K562 (cell line): ENCODE measurements around the gene CRYBA4. TPM values are rescaled to one million over a fixed set of nuclear protein-coding genes. Genes with fewer than 3 reads are reported as not detected.

Experiments used
- ATF7 ChIP-seq: fragments of 450-650 bp; IDR thresholded peaks from 2 replicates; pipeline ENCODE4 v1.7.1; 2014; ENCODE audit warnings: mild to moderate bottlenecking, moderate library complexity
- BMI1 ChIP-seq: fragments of 150-350 bp; IDR thresholded peaks from 2 replicates; pipeline ENCODE4 v1.6.1; 2014; ENCODE audit warnings: low read length
- BRD4 ChIP-seq: fragments of 200-600 bp; sonication (generic); IDR thresholded peaks from 2 replicates; pipeline ENCODE4 v1.6.1; 2017; ENCODE audit warnings: inconsistent platforms
- E2F3 ChIP-seq: fragments of 250-450 bp; sonication (Bioruptor Pico); IDR thresholded peaks from 2 replicates; pipeline ENCODE4 v1.4.0; 2020; ENCODE audit warnings: mild to moderate bottlenecking
- EP300 ChIP-seq: IDR thresholded peaks from 2 replicates; pipeline ENCODE4 v1.6.1; 2012; ENCODE audit warnings: low read length, improper control_type of control experiment
- HCFC1 ChIP-seq: IDR thresholded peaks from 2 replicates; pipeline ENCODE4 v1.6.1; 2012; ENCODE audit warnings: low read depth, low read length, improper control_type of control experiment
- HDAC1 ChIP-seq, 2 experiments: fragments of 450-650 bp; IDR thresholded peaks; 2 replicates each; pipeline ENCODE4 v1.6.1; 2016 to 2017; ENCODE audit warnings: inconsistent platforms in 1 of 2, mild to moderate bottlenecking in 1 of 2, moderate library complexity in 1 of 2
- HIVEP1 ChIP-seq: fragments of 250-450 bp; sonication (Bioruptor Pico); IDR thresholded peaks from 2 replicates; pipeline ENCODE4 v1.4.0; 2020; ENCODE audit warnings: mild to moderate bottlenecking
- HMGN3 ChIP-seq: IDR thresholded peaks from 2 replicates; pipeline ENCODE4 v1.6.1; 2011; ENCODE audit warnings: borderline replicate concordance, low read depth, mild to moderate bottlenecking, mixed read lengths, low read length; ENCODE audit not compliant: insufficient read length; ENCODE audit errors: extremely low read depth
- KHSRP ChIP-seq: fragments of 450-650 bp; IDR thresholded peaks from 2 replicates; pipeline ENCODE4 v1.6.1; 2017
- KLF1 ChIP-seq: fragments of 450-650 bp; IDR thresholded peaks from 2 replicates; pipeline ENCODE4 v1.6.1; 2016; ENCODE audit warnings: missing genetic modification characterization, missing compliant biosample characterization
- KLF16 ChIP-seq: IDR thresholded peaks from 2 replicates; pipeline ENCODE4 v1.6.1; 2016; ENCODE audit warnings: antibody characterized with exemption
- MYNN ChIP-seq, 2 experiments: sonication (generic); formaldehyde crosslinking in 1 of 2; IDR thresholded peaks; 2 replicates each; pipeline versions ENCODE4 v1.5.0 to v1.6.1; 2016 to 2020; ENCODE audit warnings: antibody characterized with exemption in 1 of 2, missing genetic modification reagents in 1 of 2
- NFE2L1 ChIP-seq: fragments of 450-650 bp; IDR thresholded peaks from 2 replicates; pipeline ENCODE4 v1.6.1; 2016; ENCODE audit warnings: missing genetic modification characterization, low read depth, mild to moderate bottlenecking, missing compliant biosample characterization, moderate library complexity, borderline replicate concordance
- NUFIP1 ChIP-seq: fragments of 450-650 bp; IDR thresholded peaks from 2 replicates; pipeline ENCODE4 v1.6.1; 2018; ENCODE audit not compliant: partially characterized antibody
- POLR2AphosphoS5 ChIP-seq: IDR thresholded peaks from 2 replicates; pipeline ENCODE4 v1.6.1; 2011; ENCODE audit warnings: mild to moderate bottlenecking, low read depth, low read length, moderate library complexity; ENCODE audit not compliant: control insufficient read depth, insufficient read depth
- SETDB1 ChIP-seq: IDR thresholded peaks from one replicate; pipeline ENCODE4 v1.6.1; 2012; ENCODE audit warnings: low read length, control low read depth, inconsistent platforms
- SPI1 ChIP-seq: IDR thresholded peaks from 2 replicates; pipeline ENCODE4 v1.6.1; 2011; ENCODE audit warnings: low read depth, low read length, control low read depth, borderline replicate concordance
- STAG1 ChIP-seq: sonication (generic); formaldehyde crosslinking; IDR thresholded peaks from 2 replicates; pipeline ENCODE4 v1.5.0; 2020; ENCODE audit warnings: missing genetic modification reagents, borderline replicate concordance
- THAP7 ChIP-seq: fragments of 250-450 bp; sonication (Bioruptor Pico); IDR thresholded peaks from 2 replicates; pipeline ENCODE4 v1.5.0; 2021
- USF2 ChIP-seq: sonication (generic); formaldehyde crosslinking; IDR thresholded peaks from 2 replicates; pipeline ENCODE4 v1.5.0; 2020; ENCODE audit warnings: missing genetic modification reagents
- WHSC1 ChIP-seq: IDR thresholded peaks from one replicate; pipeline ENCODE4 v1.6.1; 2012; ENCODE audit warnings: low read length, control low read depth, inconsistent platforms
- ZC3H11A ChIP-seq: IDR thresholded peaks from 2 replicates; pipeline ENCODE4 v1.6.1; 2012; ENCODE audit warnings: low read depth, low read length, improper control_type of control experiment
- ZNF23 ChIP-seq: fragments of 250-450 bp; sonication (Bioruptor Pico); IDR thresholded peaks from 2 replicates; pipeline ENCODE4 v1.4.0; 2020; ENCODE audit warnings: mild to moderate bottlenecking
- ZSCAN29 ChIP-seq: fragments of 450-650 bp; IDR thresholded peaks from 2 replicates; pipeline ENCODE4 v1.6.1; 2017
- ZZZ3 ChIP-seq: fragments of 450-650 bp; IDR thresholded peaks from 2 replicates; pipeline ENCODE4 v1.6.1; 2016; ENCODE audit warnings: antibody characterized with exemption, mild to moderate bottlenecking, moderate library complexity
- polyA plus RNA-seq, 8 experiments: library from polyadenylated mRNA; depleted of rRNA in 4 of 8; stranded (reverse) in 5 of 8; unstranded in 3 of 8; fragments of >200 nt; fragmentation: Nextera tagmentation in 2 of 8; fragmentation: Illumina TruSeq in 1 of 8; extraction: Ambion mirVana in 2 of 8; extraction: Trizol in 1 of 8; gene quantifications; 2 replicates each; pipeline versions ENCODE4 v1.2.1 to v1.2.3, GENCODE V29; 2011 to 2014; ENCODE audit warnings: inconsistent platforms in 1 of 8, missing spikeins in 1 of 8
- total RNA-seq, 7 experiments: library from RNA; depleted of rRNA in 6 of 7; stranded (reverse); fragments of >200 nt in 6 of 7; fragmentation: Illumina TruSeq in 2 of 7; extraction: Trizol in 2 of 7; gene quantifications; 2 replicates each; pipeline versions ENCODE4 v1.2.1 to v1.2.3, GENCODE V29; 2011 to 2021; ENCODE audit warnings: low replicate concordance in 1 of 7
- TF ChIP-seq, protein P1 (sequence below): sonication (generic); formaldehyde crosslinking; IDR thresholded peaks from 2 replicates; pipeline ENCODE4 v1.8.0; 2022; ENCODE audit warnings: mild to moderate bottlenecking, missing genetic modification reagents
- TF ChIP-seq, protein P2 (sequence below): fragments of 200-800 bp; sonication (Bioruptor generic); IDR thresholded peaks from 2 replicates; pipeline ENCODE4 v1.6.1; 2017; ENCODE audit warnings: missing genetic modification characterization, missing compliant biosample characterization

Gene CRYBA4
- total and polyA plus RNA-seq, 9 of the 15 experiments (the other 6 are each of a cell fraction or from before 2014, with no cell fraction given) = 0.59 to 3.3 (median 1.6) TPM

- no peak for TF ChIP-seq ZC3H11A
- TF ChIP-seq KLF1 (tag) = 0 out of 2 replicates have a peak, but pooled peaks have one; percentile 18
- TF ChIP-seq ZSCAN29 = no peak
- TF ChIP-seq, protein P1, sequence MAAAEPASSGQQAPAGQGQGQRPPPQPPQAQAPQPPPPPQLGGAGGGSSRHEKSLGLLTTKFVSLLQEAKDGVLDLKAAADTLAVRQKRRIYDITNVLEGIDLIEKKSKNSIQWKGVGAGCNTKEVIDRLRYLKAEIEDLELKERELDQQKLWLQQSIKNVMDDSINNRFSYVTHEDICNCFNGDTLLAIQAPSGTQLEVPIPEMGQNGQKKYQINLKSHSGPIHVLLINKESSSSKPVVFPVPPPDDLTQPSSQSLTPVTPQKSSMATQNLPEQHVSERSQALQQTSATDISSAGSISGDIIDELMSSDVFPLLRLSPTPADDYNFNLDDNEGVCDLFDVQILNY (CRISPR knock-in tag) = no peak
- TF ChIP-seq HMGN3 = peak; percentile 31
- TF ChIP-seq ZZZ3 = no peak
- TF ChIP-seq E2F3 (CRISPR knock-in tag) = no peak
- no peak for TF ChIP-seq SETDB1
- no peak for TF ChIP-seq KLF16
- TF ChIP-seq USF2 (CRISPR knock-in tag) = peak; percentile 81
- peak; percentile 70 for TF ChIP-seq ATF7
- TF ChIP-seq BRD4 = no peak; the same call in 1 of the 2 replicates
- no peak for TF ChIP-seq WHSC1
- TF ChIP-seq ZNF23 (CRISPR knock-in tag) = no peak
- TF ChIP-seq, protein P2, sequence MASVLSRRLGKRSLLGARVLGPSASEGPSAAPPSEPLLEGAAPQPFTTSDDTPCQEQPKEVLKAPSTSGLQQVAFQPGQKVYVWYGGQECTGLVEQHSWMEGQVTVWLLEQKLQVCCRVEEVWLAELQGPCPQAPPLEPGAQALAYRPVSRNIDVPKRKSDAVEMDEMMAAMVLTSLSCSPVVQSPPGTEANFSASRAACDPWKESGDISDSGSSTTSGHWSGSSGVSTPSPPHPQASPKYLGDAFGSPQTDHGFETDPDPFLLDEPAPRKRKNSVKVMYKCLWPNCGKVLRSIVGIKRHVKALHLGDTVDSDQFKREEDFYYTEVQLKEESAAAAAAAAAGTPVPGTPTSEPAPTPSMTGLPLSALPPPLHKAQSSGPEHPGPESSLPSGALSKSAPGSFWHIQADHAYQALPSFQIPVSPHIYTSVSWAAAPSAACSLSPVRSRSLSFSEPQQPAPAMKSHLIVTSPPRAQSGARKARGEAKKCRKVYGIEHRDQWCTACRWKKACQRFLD (CRISPR knock-in tag) = no peak
- peak; percentile 30; the same call in 1 of the 2 replicates for TF ChIP-seq SPI1
- no peak for TF ChIP-seq STAG1
- no peak for TF ChIP-seq HIVEP1 (CRISPR knock-in tag)
- TF ChIP-seq HDAC1 (IDR thresholded peaks at IDR 0.05) = no peak; a peak in 2 of 4 replicates
- no peak for TF ChIP-seq NFE2L1 (tag)
- peak; percentile 64 for TF ChIP-seq HCFC1
- no peak for TF ChIP-seq KHSRP
- no peak for TF ChIP-seq BMI1
- TF ChIP-seq MYNN (IDR thresholded peaks at IDR 0.05) = no peak
- TF ChIP-seq MYNN (CRISPR knock-in tag; IDR thresholded peaks at IDR 0.05) = no peak
- TF ChIP-seq POLR2AphosphoS5 = no peak; the same call in 1 of the 2 replicates
- no peak for TF ChIP-seq EP300
- no peak for TF ChIP-seq THAP7 (CRISPR knock-in tag)
- no peak for TF ChIP-seq NUFIP1
Measured at GRCh38 chr22:26672590-26673468, 51.1 kb downstream of the CRYBA4 start (continued).
